ENCODE data around the gene SPACA9.

DNA sequence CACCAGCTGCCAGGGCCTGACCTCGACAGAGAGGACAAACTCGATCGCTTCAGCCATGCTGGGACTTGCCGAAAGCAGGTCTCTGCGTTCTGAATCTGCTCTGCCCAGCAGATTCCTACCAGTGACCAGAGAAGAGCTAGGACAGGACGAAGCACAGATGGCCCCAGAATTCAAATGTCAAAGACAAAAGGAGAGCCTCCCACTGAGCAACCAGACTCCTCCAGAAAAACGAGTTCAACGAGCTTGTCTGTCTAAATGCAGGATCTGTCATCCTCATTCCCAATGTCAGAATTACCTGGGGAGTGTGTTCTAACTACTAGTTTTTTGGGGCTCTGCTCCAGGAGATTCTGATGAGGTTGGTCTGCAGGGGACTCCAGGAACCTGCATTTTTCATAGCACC, 14.0 kb upstream of the SPACA9 start:
- TF ChIP-seq TAF1 (IDR thresholded peaks at IDR 0.05; ENCODE audit: borderline replicate concordance, low read depth, low read length): no peak
- TF ChIP-seq POLR2AphosphoS5 (IDR thresholded peaks at IDR 0.05; ENCODE audit: low read depth, low read length): no peak
- TF ChIP-seq POLR2A (IDR thresholded peaks at IDR 0.05; ENCODE audit: low read depth, low read length): no peak
